CD8-positive, alpha-beta memory T cell (primary cell): ENCODE measurements around the gene RAET1G. TPM values are rescaled to one million over a fixed set of nuclear protein-coding genes. Genes with fewer than 3 reads are reported as not detected.
"Not testable (repeated sequence)": the region's sequence is repeated elsewhere in the genome, so short reads cannot be mapped to it uniquely, and the experiment has no call there.

Experiments used
- CTCF ChIA-PET: fragments of 350-600 bp; sonication (Branson Sonifier 250); formaldehyde crosslinking; loops from one replicate; lab custom pipeline; 2021; ENCODE audit warnings: antibody characterized with exemption; lab: Charles Lee
- POLR2A ChIA-PET: fragments of 350-600 bp; sonication (Branson Sonifier 250); formaldehyde crosslinking; loops from one replicate; lab custom pipeline; 2021; ENCODE audit warnings: antibody characterized with exemption; lab: Charles Lee
- DNase-seq, 5 donors: peaks; one replicate each; pipeline versions ENCODE4 v3.0.0 to v3.0.0-alpha.2; 2020 to 2022; ENCODE audit warnings: mixed read lengths in 1 of 5
- H3K27ac ChIP-seq: one replicate; pipeline ENCODE4 v1.7.0; 2013; ENCODE audit warnings: low read depth, mild to moderate bottlenecking, low read length, moderate library complexity
- H3K27me3 ChIP-seq: 2 replicates; pipeline ENCODE4 v1.7.0; 2013; ENCODE audit warnings: low read length, mild to moderate bottlenecking; ENCODE audit not compliant: insufficient read depth, poor library complexity, severe bottlenecking
- H3K36me3 ChIP-seq: 2 replicates; pipeline ENCODE4 v1.7.0; 2013; ENCODE audit warnings: mild to moderate bottlenecking, low read length, moderate library complexity; ENCODE audit not compliant: insufficient read depth
- H3K4me1 ChIP-seq: 2 replicates; pipeline ENCODE4 v1.7.0; 2013; ENCODE audit warnings: mild to moderate bottlenecking, low read length, moderate library complexity; ENCODE audit not compliant: insufficient read depth
- H3K4me3 ChIP-seq: 2 replicates; pipeline ENCODE4 v1.7.0; 2013; ENCODE audit warnings: mild to moderate bottlenecking, low read length
- H3K9me3 ChIP-seq: 2 replicates; pipeline ENCODE4 v1.7.0; 2013; ENCODE audit warnings: mild to moderate bottlenecking, low read length
- H3K27ac Mint-ChIP-seq, 8 donors: one replicate each; pipeline ENCODE4 v1.8.0; 2020 to 2021; ENCODE audit warnings: mixed read lengths in 8 of 8, mild to moderate bottlenecking in 6 of 8, inconsistent platforms in 3 of 8, moderate library complexity in 3 of 8
- H3K27me3 Mint-ChIP-seq, 2 donors: one replicate each; pipeline ENCODE4 v1.8.0; 2020 to 2021; ENCODE audit warnings: mixed read lengths in 2 of 2, mild to moderate bottlenecking in 1 of 2, moderate library complexity in 1 of 2
- H3K36me3 Mint-ChIP-seq, 3 donors: one replicate each; pipeline ENCODE4 v1.8.0; 2020 to 2021; ENCODE audit warnings: mixed read lengths in 3 of 3, inconsistent platforms in 1 of 3, mild to moderate bottlenecking in 1 of 3
- H3K4me1 Mint-ChIP-seq, 3 donors: one replicate each; pipeline ENCODE4 v1.8.0; 2020 to 2021; ENCODE audit warnings: mixed read lengths in 3 of 3, inconsistent platforms in 1 of 3, mild to moderate bottlenecking in 1 of 3
- H3K4me3 Mint-ChIP-seq, 7 donors: one replicate each; pipeline ENCODE4 v1.8.0; 2020 to 2021; ENCODE audit warnings: mixed read lengths in 7 of 7, mild to moderate bottlenecking in 6 of 7, moderate library complexity in 4 of 7, inconsistent platforms in 2 of 7
- H3K9me3 Mint-ChIP-seq, 5 donors: one replicate each; pipeline ENCODE4 v1.8.0; 2020 to 2022; ENCODE audit warnings: mixed read lengths in 5 of 5, mild to moderate bottlenecking in 3 of 5, moderate library complexity in 2 of 5, inconsistent platforms in 1 of 5
- polyA plus RNA-seq: library from polyadenylated mRNA; unstranded; fragments of 300-500 nt; fragmentation: Illumina TruSeq; gene quantifications from one replicate; pipeline ENCODE4 v1.2.3, GENCODE V29; 2021
- total RNA-seq, 2 experiments: library from RNA; stranded (reverse); gene quantifications; one replicate each; pipeline ENCODE4 v1.2.3, GENCODE V29; 2021

RAET1G gene
- total and polyA plus RNA-seq, 3 experiments from 2014 or later, result not detected

- H3K27ac Mint-ChIP-seq, result peak overlapping the region in 2 of 8 donors; percentile 15 to 82
- H3K27me3 ChIP-seq, result peaks cover 55% of the 10 kb centered on the region
- peaks cover 79 to 91% of the 10 kb centered on the region in 2 donors for H3K27me3 Mint-ChIP-seq
- H3K27ac ChIP-seq, result no peak overlapping the region
- ChIA-PET CTCF (interaction anchor here (0.9 to 1.2 kb wide), 2 partner anchors 10 to 86 kb away, joined by 3 read pairs; no protein-coding TSS in a partner anchor), POLR2A (no interaction called here)
- H3K9me3 Mint-ChIP-seq, result peaks cover 0 to 2% (median 0%) of the 10 kb centered on the region in 5 donors
- peak; percentile 39 to 79 (median 56) for DNase-seq
- peak overlapping the region; percentile 19 for H3K4me3 ChIP-seq
- peaks cover 25 to 37% (median 26%) of the 10 kb centered on the region in 3 donors for H3K4me1 Mint-ChIP-seq
- H3K9me3 ChIP-seq, result no peaks in the 10 kb centered on the region
- H3K4me3 Mint-ChIP-seq, result peak overlapping the region in 1 of 7 donors; percentile 6
- H3K4me1 ChIP-seq, result peaks cover 20% of the 10 kb centered on the region
- H3K36me3 ChIP-seq, result no peaks in the 10 kb centered on the region
- no peaks in the 10 kb centered on the region for H3K36me3 Mint-ChIP-seq
These were observed 3.3 kb upstream of the RAET1G start for GRCh38 chr6:149925974-149926777.

- H3K27me3 ChIP-seq, result peaks cover 59% of the 10 kb centered on the region
These were observed 2.5 kb upstream of the RAET1G start for GRCh38 chr6:149925253-149925973.

GRCh38 chr6:149924933-149925252 lies 2.0 kb upstream of the RAET1G start:
- no peak for DNase-seq
- Histone ChIP-seq H3K9me3 (no peaks in the 10 kb centered on the region), H3K27ac (no peak overlapping the region), H3K4me1 (peaks cover 20% of the 10 kb centered on the region), H3K4me3 (no peak overlapping the region), H3K36me3 (no peaks in the 10 kb centered on the region), H3K27me3 (peaks cover 59% of the 10 kb centered on the region)
- ChIA-PET POLR2A (no interaction called here), CTCF (interaction anchor here (0.9 to 1.2 kb wide), 3 partner anchors 9 to 85 kb away, joined by 3 to 4 read pairs (median 3); no protein-coding TSS in a partner anchor)
- no peak overlapping the region for H3K27ac Mint-ChIP-seq
- peak overlapping the region in 2 of 7 donors; percentile 5 to 27 for H3K4me3 Mint-ChIP-seq
- peaks cover 0 to 2% (median 0%) of the 10 kb centered on the region in 5 donors for H3K9me3 Mint-ChIP-seq
- H3K4me1 Mint-ChIP-seq, result peaks cover 25 to 37% (median 26%) of the 10 kb centered on the region in 3 donors
- peaks cover 82 to 91% of the 10 kb centered on the region in 2 donors for H3K27me3 Mint-ChIP-seq
- H3K36me3 Mint-ChIP-seq, result no peaks in the 10 kb centered on the region

More at GRCh38 chr6:149925253-149925973, 2.5 kb upstream of the RAET1G start:
- peaks cover 0 to 2% (median 0%) of the 10 kb centered on the region in 5 donors for H3K9me3 Mint-ChIP-seq
- Histone ChIP-seq H3K27ac (no peak overlapping the region), H3K36me3 (no peaks in the 10 kb centered on the region), H3K4me3 (no peak overlapping the region), H3K9me3 (no peaks in the 10 kb centered on the region), H3K4me1 (peaks cover 20% of the 10 kb centered on the region)
- peaks cover 25 to 37% (median 26%) of the 10 kb centered on the region in 3 donors for H3K4me1 Mint-ChIP-seq
- ChIA-PET POLR2A (no interaction called here), CTCF (interaction anchor here (0.9 to 1.2 kb wide), 3 partner anchors 10 to 85 kb away, joined by 3 to 4 read pairs (median 3); no protein-coding TSS in a partner anchor)
- no peak overlapping the region for H3K27ac Mint-ChIP-seq
- peak overlapping the region in 4 of 7 donors; percentile 19 to 64 (median 34) for H3K4me3 Mint-ChIP-seq
- H3K27me3 Mint-ChIP-seq, result peaks cover 81 to 91% of the 10 kb centered on the region in 2 donors
- no peak for DNase-seq
- no peaks in the 10 kb centered on the region for H3K36me3 Mint-ChIP-seq

GRCh38 chr6:149924206-149924932 lies 1.4 kb upstream of the RAET1G start:
- peaks cover 81 to 87% of the 10 kb centered on the region in 2 donors for H3K27me3 Mint-ChIP-seq
- H3K36me3 Mint-ChIP-seq, result no peaks in the 10 kb centered on the region
- H3K4me1 ChIP-seq, result peaks cover 20% of the 10 kb centered on the region
- H3K4me3 Mint-ChIP-seq, result peak overlapping the region in 6 of 7 donors; percentile 21 to 90 (median 42)
- no peak overlapping the region for H3K27ac Mint-ChIP-seq
- no peaks in the 10 kb centered on the region for H3K9me3 ChIP-seq
- DNase-seq, result no peak
- no peak overlapping the region for H3K27ac ChIP-seq
- ChIA-PET CTCF (interaction anchor here (1.0 to 1.2 kb wide), 2 partner anchors 16 to 84 kb away, joined by 3 to 4 read pairs; no protein-coding TSS in a partner anchor), POLR2A (no interaction called here)
- H3K9me3 Mint-ChIP-seq, result peaks cover 0 to 2% (median 0%) of the 10 kb centered on the region in 5 donors
- H3K27me3 ChIP-seq, result peaks cover 53% of the 10 kb centered on the region
- no peaks in the 10 kb centered on the region for H3K36me3 ChIP-seq
- H3K4me3 ChIP-seq, result no peak overlapping the region
- peaks cover 25 to 37% (median 26%) of the 10 kb centered on the region in 3 donors for H3K4me1 Mint-ChIP-seq

- no peak for DNase-seq
- ChIA-PET POLR2A (no interaction called here), CTCF (no interaction called here)
- H3K4me3 ChIP-seq, result peak overlapping the region; percentile 81
- Mint-ChIP-seq H3K27ac (peak overlapping the region in 2 of 8 donors; percentile 53 to 74), H3K36me3 (no peaks in the 10 kb centered on the region), H3K4me1 (peaks cover 25 to 37% (median 26%) of the 10 kb centered on the region in 3 donors), H3K27me3 (peaks cover 74 to 82% of the 10 kb centered on the region in 2 donors), H3K4me3 (peak overlapping the region; percentile 34 to 93 (median 88)), H3K9me3 (peaks cover 0 to 2% (median 0%) of the 10 kb centered on the region in 5 donors)
- no peaks in the 10 kb centered on the region for H3K9me3 ChIP-seq
- H3K36me3 ChIP-seq, result no peaks in the 10 kb centered on the region
- no peak overlapping the region for H3K27ac ChIP-seq
- peaks cover 47% of the 10 kb centered on the region for H3K27me3 ChIP-seq
- peaks cover 20% of the 10 kb centered on the region for H3K4me1 ChIP-seq
These were observed 536 bp upstream of the RAET1G start for GRCh38 chr6:149923327-149923986.

GRCh38 chr6:149922091-149922490 lies 830 bp downstream of the RAET1G start:
- H3K4me3 ChIP-seq, CTCF ChIA-PET: not testable (repeated sequence)

GRCh38 chr6:149921361-149921760 lies 1.6 kb downstream of the RAET1G start:
- ChIA-PET CTCF (no interaction called here), POLR2A (no interaction called here)
- H3K36me3 Mint-ChIP-seq, result no peaks in the 10 kb centered on the region
- H3K4me1 Mint-ChIP-seq, result peaks cover 24 to 35% (median 24%) of the 10 kb centered on the region in 3 donors
- peaks cover 18% of the 10 kb centered on the region for H3K4me1 ChIP-seq
- peaks cover 59 to 72% of the 10 kb centered on the region in 2 donors for H3K27me3 Mint-ChIP-seq
- DNase-seq, result no peak
- peaks cover 42% of the 10 kb centered on the region for H3K27me3 ChIP-seq
- H3K4me3 Mint-ChIP-seq, result peak overlapping the region in 1 of 7 donors; percentile 16
- peak overlapping the region in 1 of 8 donors; percentile 4 for H3K27ac Mint-ChIP-seq
- H3K27ac ChIP-seq, result no peak overlapping the region
- no peaks in the 10 kb centered on the region for H3K36me3 ChIP-seq
- peaks cover 0 to 2% (median 0%) of the 10 kb centered on the region in 5 donors for H3K9me3 Mint-ChIP-seq
- H3K4me3 ChIP-seq, result no peak overlapping the region
- H3K9me3 ChIP-seq, result no peaks in the 10 kb centered on the region

More at GRCh38 chr6:149922091-149922490, 830 bp downstream of the RAET1G start:
- Mint-ChIP-seq H3K27ac (peak overlapping the region in 2 of 8 donors; percentile 30 to 43), H3K4me3 (peak overlapping the region; percentile 27 to 76 (median 57)), H3K27me3 (peaks cover 64 to 72% of the 10 kb centered on the region in 2 donors), H3K4me1 (peaks cover 25 to 37% (median 26%) of the 10 kb centered on the region in 3 donors)
- H3K36me3 ChIP-seq, H3K27ac ChIP-seq, H3K36me3 Mint-ChIP-seq, POLR2A ChIA-PET, DNase-seq, H3K9me3 Mint-ChIP-seq, H3K9me3 ChIP-seq: not testable (repeated sequence)
- Histone ChIP-seq H3K4me1 (peaks cover 20% of the 10 kb centered on the region), H3K27me3 (peaks cover 47% of the 10 kb centered on the region)
